DND-41 (cell line): ENCODE results near the gene PLCB4.

ENCODE experiments used
- ATAC-seq: fragments of 200-7000 bp; cut with Tn5 transposase; 3 replicates; pipeline ENCODE4 v1.9.1; 2021; ENCODE audit warnings: low read depth; ENCODE audit not compliant: insufficient read depth
- DNase-seq: peaks from one replicate; pipeline ENCODE4 v3.0.0-alpha.2; 2020
- H2AFZ ChIP-seq: 2 replicates; pipeline ENCODE4 v1.6.0; 2012; ENCODE audit warnings: low read depth, low read length
- H3K27ac ChIP-seq: 2 replicates; pipeline ENCODE4 v1.5.1; 2012; ENCODE audit warnings: low read length, inconsistent platforms
- H3K27me3 ChIP-seq: fragments of 200-600 bp; sonication (generic); 2 replicates; pipeline ENCODE4 v1.6.0; 2012; ENCODE audit warnings: low read length, mild to moderate bottlenecking, inconsistent platforms; ENCODE audit not compliant: insufficient read depth, poor library complexity
- H3K36me3 ChIP-seq: 2 replicates; pipeline ENCODE4 v1.5.1; 2012; ENCODE audit warnings: low read length, inconsistent platforms; ENCODE audit not compliant: insufficient read depth
- H3K4me1 ChIP-seq: 2 replicates; pipeline ENCODE4 v1.5.1; 2012; ENCODE audit warnings: mild to moderate bottlenecking, low read length; ENCODE audit not compliant: insufficient read depth
- H3K4me2 ChIP-seq: 2 replicates; pipeline ENCODE4 v1.6.0; 2012; ENCODE audit warnings: mild to moderate bottlenecking, moderate library complexity, low read length, inconsistent platforms; ENCODE audit not compliant: insufficient read depth
- H3K4me3 ChIP-seq, 2 experiments: fragments of 200-600 bp in 1 of 2; shearing (Covaris generic) in 1 of 2; 2 replicates each; pipeline ENCODE4 v1.5.1; 2012 to 2016; ENCODE audit warnings: inconsistent platforms in 2 of 2, low read length in 2 of 2, mild to moderate bottlenecking in 2 of 2, low read depth in 1 of 2, moderate library complexity in 1 of 2
- H3K79me2 ChIP-seq: 2 replicates; pipeline ENCODE4 v1.6.0; 2012; ENCODE audit warnings: low read length, inconsistent platforms; ENCODE audit not compliant: insufficient read depth
- H3K9ac ChIP-seq: 2 replicates; pipeline ENCODE4 v1.6.0; 2012; ENCODE audit warnings: low read depth, mild to moderate bottlenecking, inconsistent platforms, low read length, moderate library complexity
- H3K9me3 ChIP-seq: 2 replicates; pipeline ENCODE4 v1.5.1; 2012; ENCODE audit warnings: low read length, moderate library complexity, mild to moderate bottlenecking, inconsistent platforms; ENCODE audit not compliant: insufficient read depth, severe bottlenecking
- H4K20me1 ChIP-seq: 2 replicates; pipeline ENCODE4 v1.6.0; 2012; ENCODE audit warnings: low read length; ENCODE audit not compliant: insufficient read depth
- EZH2 ChIP-seq: IDR thresholded peaks from 3 replicates; pipeline ENCODE4 v1.6.1; 2012; ENCODE audit warnings: borderline replicate concordance, low read depth, mild to moderate bottlenecking, moderate library complexity, low read length, inconsistent platforms; ENCODE audit not compliant: severe bottlenecking
- TF ChIP-seq, protein P1 (sequence below): IDR thresholded peaks from 2 replicates; pipeline ENCODE4 v1.5.1; 2012; ENCODE audit warnings: borderline replicate concordance, low read length, moderate library complexity, mild to moderate bottlenecking; ENCODE audit not compliant: poor library complexity, severe bottlenecking; ENCODE audit errors: extremely low read depth

Gene PLCB4

DNA sequence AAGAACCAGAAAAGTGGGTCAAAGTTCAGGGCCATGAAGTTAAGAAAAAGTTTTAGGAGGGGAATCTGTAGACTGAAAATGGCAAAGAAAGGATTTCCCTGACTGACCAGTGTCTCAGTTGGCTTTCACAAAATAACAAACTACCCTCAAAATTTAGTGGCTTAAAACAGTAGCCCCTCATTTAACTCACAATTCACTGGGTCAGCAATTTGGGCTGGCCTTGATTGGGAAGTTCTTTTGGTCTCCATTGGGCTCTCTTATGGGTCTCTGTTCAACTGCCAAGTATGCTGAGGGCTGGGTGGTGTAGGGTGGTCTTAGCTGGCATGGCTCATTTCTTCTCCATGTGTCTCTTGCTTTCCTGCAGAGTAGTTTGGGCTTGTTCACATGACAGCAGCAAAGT, 161.5 kb downstream of the PLCB4 start:
- H3K4me3 ChIP-seq: no peak overlapping the region
- H3K27me3 ChIP-seq: no peaks in the 10 kb centered on the region
- ATAC-seq (no peak), DNase-seq (no peak)
- no peak overlapping the region for H2AFZ ChIP-seq
- H3K79me2 ChIP-seq: no peaks in the 10 kb centered on the region
- H3K36me3 ChIP-seq: no peaks in the 10 kb centered on the region
- H4K20me1 ChIP-seq: no peaks in the 10 kb centered on the region
- no peaks in the 10 kb centered on the region for H3K9me3 ChIP-seq
- H3K27ac ChIP-seq: no peak overlapping the region
- H3K4me1 ChIP-seq: no peaks in the 10 kb centered on the region
- TF ChIP-seq, protein P1, sequence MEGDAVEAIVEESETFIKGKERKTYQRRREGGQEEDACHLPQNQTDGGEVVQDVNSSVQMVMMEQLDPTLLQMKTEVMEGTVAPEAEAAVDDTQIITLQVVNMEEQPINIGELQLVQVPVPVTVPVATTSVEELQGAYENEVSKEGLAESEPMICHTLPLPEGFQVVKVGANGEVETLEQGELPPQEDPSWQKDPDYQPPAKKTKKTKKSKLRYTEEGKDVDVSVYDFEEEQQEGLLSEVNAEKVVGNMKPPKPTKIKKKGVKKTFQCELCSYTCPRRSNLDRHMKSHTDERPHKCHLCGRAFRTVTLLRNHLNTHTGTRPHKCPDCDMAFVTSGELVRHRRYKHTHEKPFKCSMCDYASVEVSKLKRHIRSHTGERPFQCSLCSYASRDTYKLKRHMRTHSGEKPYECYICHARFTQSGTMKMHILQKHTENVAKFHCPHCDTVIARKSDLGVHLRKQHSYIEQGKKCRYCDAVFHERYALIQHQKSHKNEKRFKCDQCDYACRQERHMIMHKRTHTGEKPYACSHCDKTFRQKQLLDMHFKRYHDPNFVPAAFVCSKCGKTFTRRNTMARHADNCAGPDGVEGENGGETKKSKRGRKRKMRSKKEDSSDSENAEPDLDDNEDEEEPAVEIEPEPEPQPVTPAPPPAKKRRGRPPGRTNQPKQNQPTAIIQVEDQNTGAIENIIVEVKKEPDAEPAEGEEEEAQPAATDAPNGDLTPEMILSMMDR: no peak
- TF ChIP-seq EZH2: no peak
- H3K4me2 ChIP-seq: no peak overlapping the region
- H3K9ac ChIP-seq: no peak overlapping the region

DNA sequence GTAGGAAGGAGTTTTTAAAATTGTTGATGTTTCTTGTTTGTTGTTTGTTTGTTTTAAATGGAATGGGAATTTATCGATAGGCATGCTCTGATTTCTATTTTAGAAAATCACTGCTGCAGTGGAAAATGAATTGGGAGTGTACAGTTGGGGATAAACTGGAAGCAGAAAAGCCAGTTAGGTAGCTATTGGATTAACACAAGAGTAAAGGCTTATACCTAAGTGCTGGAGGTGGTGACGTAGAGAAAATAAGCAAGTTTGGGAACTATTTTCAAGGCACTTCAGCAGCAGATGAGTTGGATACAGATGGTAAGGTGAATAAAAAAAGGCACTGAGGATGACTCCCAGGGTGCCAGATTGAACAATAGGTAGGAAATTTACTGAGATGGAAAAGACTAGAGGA, 164.9 kb downstream of the PLCB4 start:
- DNase-seq (no peak), ATAC-seq (no peak)
- TF ChIP-seq, protein P1: no peak
- TF ChIP-seq EZH2: no peak

DNA sequence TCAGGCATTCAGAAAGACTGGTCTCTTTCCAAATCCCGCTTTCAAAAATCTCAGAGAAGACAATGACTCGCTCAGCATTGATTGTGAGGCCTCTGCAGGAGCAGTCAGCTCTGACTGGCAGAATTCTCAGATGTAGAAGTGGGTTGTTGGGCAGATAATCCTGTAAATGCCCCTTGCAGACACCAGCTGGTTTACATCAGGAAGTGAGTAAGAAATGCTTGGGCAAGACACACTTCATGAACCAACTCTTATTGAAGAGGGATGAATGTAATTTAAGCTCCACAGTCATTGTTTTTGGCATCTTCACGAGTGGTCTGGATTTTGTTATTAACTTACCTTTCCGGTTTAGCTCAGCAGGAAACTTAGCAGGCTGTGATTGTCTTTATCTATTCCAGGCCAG, 166.6 kb downstream of the PLCB4 start:
- no peaks in the 10 kb centered on the region for H3K4me1 ChIP-seq
- no peaks in the 10 kb centered on the region for H3K36me3 ChIP-seq
- H3K9me3 ChIP-seq: no peaks in the 10 kb centered on the region
- no peak for DNase-seq
- TF ChIP-seq, protein P1: no peak
- no peak for TF ChIP-seq EZH2
- no peak overlapping the region for H3K4me2 ChIP-seq
- H3K79me2 ChIP-seq: no peaks in the 10 kb centered on the region
- ATAC-seq: no peak
- H3K9ac ChIP-seq: no peak overlapping the region
- no peak overlapping the region for H3K27ac ChIP-seq
- H3K4me3 ChIP-seq: no peak overlapping the region
- H2AFZ ChIP-seq: no peak overlapping the region
- no peaks in the 10 kb centered on the region for H3K27me3 ChIP-seq
- H4K20me1 ChIP-seq: no peaks in the 10 kb centered on the region

More for the DNA sequence above, 164.9 kb downstream of the PLCB4 start:
- H3K4me3 ChIP-seq: no peak overlapping the region
- no peaks in the 10 kb centered on the region for H3K79me2 ChIP-seq
- H2AFZ ChIP-seq: no peak overlapping the region
- no peak overlapping the region for H3K9ac ChIP-seq
- H3K36me3 ChIP-seq: no peaks in the 10 kb centered on the region
- H3K27ac ChIP-seq: no peak overlapping the region
- no peaks in the 10 kb centered on the region for H3K4me1 ChIP-seq
- no peaks in the 10 kb centered on the region for H3K27me3 ChIP-seq
- H3K4me2 ChIP-seq: no peak overlapping the region
- no peaks in the 10 kb centered on the region for H4K20me1 ChIP-seq
- no peaks in the 10 kb centered on the region for H3K9me3 ChIP-seq

DNA sequence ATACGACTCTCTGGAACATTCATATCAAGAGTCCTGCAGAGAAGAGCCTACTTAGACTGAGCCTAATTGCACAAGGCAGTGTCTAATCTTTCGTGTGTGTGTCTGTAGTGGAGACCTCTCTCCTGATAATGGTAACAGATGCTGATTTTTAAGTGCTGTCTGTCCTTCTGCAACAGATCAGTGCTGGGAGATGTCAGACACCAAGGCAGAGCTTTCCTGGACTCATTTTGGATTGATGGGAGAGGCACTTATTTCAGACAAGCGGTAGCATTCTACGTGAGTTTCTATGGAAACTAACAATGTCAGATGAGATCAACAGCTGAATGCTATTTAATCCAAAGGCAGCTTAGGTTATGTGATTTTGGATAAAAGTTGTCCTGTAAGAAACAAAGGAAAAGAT, 167.6 kb downstream of the PLCB4 start:
- ATAC-seq (no peak), DNase-seq (no peak)
- Histone ChIP-seq H3K36me3 (no peaks in the 10 kb centered on the region), H3K27ac (no peak overlapping the region), H3K4me1 (no peaks in the 10 kb centered on the region), H3K4me3 (no peak overlapping the region), H3K4me2 (no peak overlapping the region), H2AFZ (no peak overlapping the region), H4K20me1 (no peaks in the 10 kb centered on the region), H3K79me2 (no peaks in the 10 kb centered on the region), H3K9me3 (no peaks in the 10 kb centered on the region), H3K27me3 (no peaks in the 10 kb centered on the region), H3K9ac (no peak overlapping the region)
- no peak for TF ChIP-seq EZH2
- TF ChIP-seq, protein P1: no peak
